ENCODE data around the gene RBM12.

GRCh38 chr20:35602851-35603495, 61.7 kb downstream of the RBM12 start:
- TF ChIP-seq, protein P1, sequence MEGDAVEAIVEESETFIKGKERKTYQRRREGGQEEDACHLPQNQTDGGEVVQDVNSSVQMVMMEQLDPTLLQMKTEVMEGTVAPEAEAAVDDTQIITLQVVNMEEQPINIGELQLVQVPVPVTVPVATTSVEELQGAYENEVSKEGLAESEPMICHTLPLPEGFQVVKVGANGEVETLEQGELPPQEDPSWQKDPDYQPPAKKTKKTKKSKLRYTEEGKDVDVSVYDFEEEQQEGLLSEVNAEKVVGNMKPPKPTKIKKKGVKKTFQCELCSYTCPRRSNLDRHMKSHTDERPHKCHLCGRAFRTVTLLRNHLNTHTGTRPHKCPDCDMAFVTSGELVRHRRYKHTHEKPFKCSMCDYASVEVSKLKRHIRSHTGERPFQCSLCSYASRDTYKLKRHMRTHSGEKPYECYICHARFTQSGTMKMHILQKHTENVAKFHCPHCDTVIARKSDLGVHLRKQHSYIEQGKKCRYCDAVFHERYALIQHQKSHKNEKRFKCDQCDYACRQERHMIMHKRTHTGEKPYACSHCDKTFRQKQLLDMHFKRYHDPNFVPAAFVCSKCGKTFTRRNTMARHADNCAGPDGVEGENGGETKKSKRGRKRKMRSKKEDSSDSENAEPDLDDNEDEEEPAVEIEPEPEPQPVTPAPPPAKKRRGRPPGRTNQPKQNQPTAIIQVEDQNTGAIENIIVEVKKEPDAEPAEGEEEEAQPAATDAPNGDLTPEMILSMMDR (IDR thresholded peaks at IDR 0.05; ENCODE audit: low read depth, low read length, missing input control) = no peak
- TF ChIP-seq RAD21 (IDR thresholded peaks at IDR 0.05) = no peak
- TF ChIP-seq, protein P2, sequence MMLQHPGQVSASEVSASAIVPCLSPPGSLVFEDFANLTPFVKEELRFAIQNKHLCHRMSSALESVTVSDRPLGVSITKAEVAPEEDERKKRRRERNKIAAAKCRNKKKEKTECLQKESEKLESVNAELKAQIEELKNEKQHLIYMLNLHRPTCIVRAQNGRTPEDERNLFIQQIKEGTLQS (IDR thresholded peaks at IDR 0.05) = no peak
- no peak for TF ChIP-seq SP1 (IDR thresholded peaks at IDR 0.05)
- no peak for TF ChIP-seq EGR1 (IDR thresholded peaks at IDR 0.05; ENCODE audit: low read depth in 2 of 2)
- no peak for TF ChIP-seq JUND (IDR thresholded peaks at IDR 0.05)

Measured in liver (tissue), 3 donors.